Tibial nerve (tissue), 3 donors: Measurements from ENCODE around the gene TNFRSF12A.

Experiments used
- POLR2A ChIP-seq, 2 donors: fragments of 450-650 bp; IDR thresholded peaks; one replicate each; pipeline ENCODE4 v1.6.1; 2017; ENCODE audit warnings: antibody characterized with exemption in 2 of 2, mild to moderate bottlenecking in 2 of 2, moderate library complexity in 2 of 2
- TF ChIP-seq, protein P1 (sequence below), 5 experiments: fragments of 200-600 bp in 3 of 5; fragments of 450-650 bp in 2 of 5; sonication (generic) in 3 of 5; IDR thresholded peaks; one replicate each; pipeline ENCODE4 v1.5.1; 2016 to 2019; ENCODE audit warnings: antibody characterized with exemption in 5 of 5, mild to moderate bottlenecking in 3 of 5, moderate library complexity in 2 of 5

DNA sequence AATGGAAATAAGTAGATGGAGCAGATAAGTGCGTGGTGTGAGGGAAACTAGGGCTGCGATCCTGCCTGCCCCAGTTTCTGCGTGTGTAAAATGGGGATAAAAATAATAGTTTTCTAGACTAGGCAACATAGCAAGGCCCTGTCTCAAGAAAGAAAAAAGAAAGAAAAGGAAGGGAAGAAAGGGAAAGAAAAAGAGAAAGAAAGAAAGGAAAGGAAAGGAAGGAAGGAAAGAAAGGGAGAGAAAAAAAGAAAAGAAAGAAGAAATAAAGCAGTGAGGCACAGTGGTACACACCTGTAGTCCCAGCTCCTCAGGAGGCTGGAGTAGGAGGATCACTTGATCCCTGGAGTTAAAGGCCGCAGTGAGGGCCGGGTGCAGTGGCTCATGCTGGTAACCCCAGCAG lies 37.8 kb upstream of the TNFRSF12A start:
- TF ChIP-seq, protein P1, sequence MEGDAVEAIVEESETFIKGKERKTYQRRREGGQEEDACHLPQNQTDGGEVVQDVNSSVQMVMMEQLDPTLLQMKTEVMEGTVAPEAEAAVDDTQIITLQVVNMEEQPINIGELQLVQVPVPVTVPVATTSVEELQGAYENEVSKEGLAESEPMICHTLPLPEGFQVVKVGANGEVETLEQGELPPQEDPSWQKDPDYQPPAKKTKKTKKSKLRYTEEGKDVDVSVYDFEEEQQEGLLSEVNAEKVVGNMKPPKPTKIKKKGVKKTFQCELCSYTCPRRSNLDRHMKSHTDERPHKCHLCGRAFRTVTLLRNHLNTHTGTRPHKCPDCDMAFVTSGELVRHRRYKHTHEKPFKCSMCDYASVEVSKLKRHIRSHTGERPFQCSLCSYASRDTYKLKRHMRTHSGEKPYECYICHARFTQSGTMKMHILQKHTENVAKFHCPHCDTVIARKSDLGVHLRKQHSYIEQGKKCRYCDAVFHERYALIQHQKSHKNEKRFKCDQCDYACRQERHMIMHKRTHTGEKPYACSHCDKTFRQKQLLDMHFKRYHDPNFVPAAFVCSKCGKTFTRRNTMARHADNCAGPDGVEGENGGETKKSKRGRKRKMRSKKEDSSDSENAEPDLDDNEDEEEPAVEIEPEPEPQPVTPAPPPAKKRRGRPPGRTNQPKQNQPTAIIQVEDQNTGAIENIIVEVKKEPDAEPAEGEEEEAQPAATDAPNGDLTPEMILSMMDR (IDR thresholded peaks at IDR 0.05): no peak
- TF ChIP-seq POLR2A (IDR thresholded peaks at IDR 0.05): no peak
